H54 (cell line): Measurements from ENCODE around the gene BAHCC1.

Experiments used
- DNase-seq: peaks from one replicate; pipeline ENCODE4 v3.0.0; 2011; ENCODE audit warnings: low spot score, mixed read lengths; ENCODE audit not compliant: insufficient read length
- FAIRE-seq: peaks from 3 replicates; lab custom pipeline; 2011; peaks lifted over from hg19 to GRCh38; lab: Jason Lieb, UNC
- POLR2A ChIP-seq: IDR thresholded peaks from 2 replicates; pipeline ENCODE4 v1.6.1; 2011; ENCODE audit warnings: low read depth, mild to moderate bottlenecking, low read length

The BAHCC1 gene

GRCh38 chr17:81435652-81436293 lies 40.5 kb downstream of the BAHCC1 start:
- FAIRE-seq (no peak), DNase-seq (no peak)

GRCh38 chr17:81436294-81436849 lies 41.1 kb downstream of the BAHCC1 start:
- no peak for TF ChIP-seq POLR2A
- FAIRE-seq, result no peak
- DNase-seq, result no peak

More at GRCh38 chr17:81435652-81436293, 40.5 kb downstream of the BAHCC1 start:
- TF ChIP-seq POLR2A, result no peak

- FAIRE-seq, result no peak
- no peak for DNase-seq
- TF ChIP-seq POLR2A, result no peak
Measured at GRCh38 chr17:81437191-81437651, 42.0 kb downstream of the BAHCC1 start.

- TF ChIP-seq POLR2A, result no peak
- FAIRE-seq (no peak), DNase-seq (no peak)
Measured at GRCh38 chr17:81438007-81438659, 42.9 kb downstream of the BAHCC1 start.

GRCh38 chr17:81438688-81439087 lies 43.4 kb downstream of the BAHCC1 start:
- FAIRE-seq (no peak), DNase-seq (no peak)
- no peak for TF ChIP-seq POLR2A

- TF ChIP-seq POLR2A, result no peak
- DNase-seq (no peak), FAIRE-seq (no peak)
Measured at GRCh38 chr17:81440051-81440471, 44.8 kb downstream of the BAHCC1 start.

GRCh38 chr17:81440511-81441244 lies 45.4 kb downstream of the BAHCC1 start:
- FAIRE-seq (no peak), DNase-seq (no peak)
- no peak for TF ChIP-seq POLR2A

GRCh38 chr17:81442791-81443190 lies 47.5 kb downstream of the BAHCC1 start:
- TF ChIP-seq POLR2A, result no peak
- no peak for FAIRE-seq
- DNase-seq, result no peak

GRCh38 chr17:81443269-81443668 lies 48.0 kb downstream of the BAHCC1 start:
- TF ChIP-seq POLR2A, result no peak
- FAIRE-seq (no peak), DNase-seq (no peak)

GRCh38 chr17:81444610-81445339 lies 49.5 kb downstream of the BAHCC1 start:
- FAIRE-seq (no peak), DNase-seq (no peak)
- no peak for TF ChIP-seq POLR2A

- no peak for TF ChIP-seq POLR2A
- FAIRE-seq (no peak), DNase-seq (no peak)
Measured at GRCh38 chr17:81445642-81446503, 50.6 kb downstream of the BAHCC1 start.

GRCh38 chr17:81447331-81447933 lies 52.2 kb downstream of the BAHCC1 start:
- FAIRE-seq (no peak), DNase-seq (no peak)
- no peak for TF ChIP-seq POLR2A
